GM23248 (cell line): ENCODE results near the gene GPR42. TPM values are rescaled to one million over a fixed set of nuclear protein-coding genes. Genes with fewer than 3 reads are reported as not detected.

Experiments used
- DNase-seq: peaks from one replicate; pipeline ENCODE4 v3.0.0-alpha.2; 2015
- H2AFZ ChIP-seq: fragments of 200-600 bp; sonication (generic); 2 replicates; pipeline ENCODE4 v1.6.1; 2016; ENCODE audit warnings: antibody characterized with exemption
- H3F3A ChIP-seq: fragments of 200-600 bp; sonication (generic); 2 replicates; pipeline ENCODE4 v1.6.1; 2016; ENCODE audit warnings: mild to moderate bottlenecking, antibody characterized with exemption, mixed run types; ENCODE audit not compliant: insufficient read depth
- H3K27ac ChIP-seq: fragments of 200-600 bp; sonication (generic); 2 replicates; pipeline ENCODE4 v1.5.1; 2016; ENCODE audit warnings: mild to moderate bottlenecking
- H3K27me3 ChIP-seq: fragments of 200-600 bp; sonication (generic); replicated peaks from 2 replicates; pipeline ENCODE4 v1.6.1; 2016; ENCODE audit warnings: mild to moderate bottlenecking; ENCODE audit not compliant: insufficient read depth
- H3K36me3 ChIP-seq: fragments of 200-600 bp; sonication (generic); 2 replicates; pipeline ENCODE4 v1.6.1; 2016; ENCODE audit warnings: low read depth, mild to moderate bottlenecking
- H3K4me1 ChIP-seq: fragments of 200-600 bp; sonication (generic); 2 replicates; pipeline ENCODE4 v1.6.1; 2016; ENCODE audit warnings: mild to moderate bottlenecking; ENCODE audit not compliant: insufficient read depth
- H3K4me2 ChIP-seq: fragments of 200-600 bp; sonication (generic); one replicate; pipeline ENCODE4 v1.6.1; 2016; ENCODE audit warnings: mild to moderate bottlenecking; ENCODE audit not compliant: unreplicated experiment
- H3K4me3 ChIP-seq: fragments of 200-600 bp; sonication (generic); 2 replicates; pipeline ENCODE4 v1.5.1; 2016; ENCODE audit warnings: mild to moderate bottlenecking
- H3K79me2 ChIP-seq: fragments of 200-600 bp; sonication (generic); 2 replicates; pipeline ENCODE4 v1.6.1; 2016; ENCODE audit warnings: mild to moderate bottlenecking; ENCODE audit not compliant: insufficient read depth
- H3K9ac ChIP-seq: fragments of 200-600 bp; sonication (generic); 2 replicates; pipeline ENCODE4 v1.6.1; 2016; ENCODE audit warnings: mild to moderate bottlenecking
- H3K9me2 ChIP-seq: fragments of 200-600 bp; sonication (generic); 2 replicates; pipeline ENCODE4 v1.6.1; 2016; ENCODE audit warnings: mixed run types, mild to moderate bottlenecking, moderate library complexity; ENCODE audit not compliant: insufficient read depth
- H3K9me3 ChIP-seq: fragments of 200-600 bp; sonication (generic); one replicate; pipeline ENCODE4 v1.6.1; 2017; ENCODE audit warnings: low read depth
- H4K20me1 ChIP-seq: fragments of 200-600 bp; sonication (generic); 2 replicates; pipeline ENCODE4 v1.6.0; 2016; ENCODE audit not compliant: insufficient read depth
- EZH2 ChIP-seq: fragments of 200-600 bp; sonication (generic); IDR thresholded peaks from 2 replicates; pipeline ENCODE4 v1.6.1; 2018; ENCODE audit warnings: antibody characterized with exemption, mild to moderate bottlenecking; ENCODE audit not compliant: insufficient read depth, poor library complexity, severe bottlenecking
- EZH2phosphoT487 ChIP-seq: fragments of 200-600 bp; sonication (generic); IDR thresholded peaks from 2 replicates; pipeline ENCODE4 v1.6.1; 2018; ENCODE audit warnings: antibody characterized with exemption, moderate library complexity, mild to moderate bottlenecking, low read depth; ENCODE audit not compliant: insufficient read depth
- WGBS, 2 experiments: methylation state at CpG; one replicate each; pipeline ENCODE4 v1.1.6; 2015 to 2017; ENCODE audit warnings: low lambda C conversion rate in 2 of 2, low coverage in 1 of 2; ENCODE audit errors: missing lambda C conversion rate in 2 of 2; 5-methylcytosine and 5-hydroxymethylcytosine counted together
- in situ Hi-C: fragments of 300-500 bp; cut with MboI; formaldehyde crosslinking; loops from 2 replicates; pipeline ENCODE4 v1.15.0; 2020
- polyA plus RNA-seq: library from polyadenylated mRNA; unstranded; fragments of >200 nt; fragmentation: Nextera tagmentation; extraction: Ambion mirVana; gene quantifications from 2 replicates; pipeline ENCODE4 v1.2.1, GENCODE V29; 2016
- total RNA-seq: library from RNA; depleted of rRNA; stranded (reverse); fragments of >200 nt; shearing (Covaris generic); gene quantifications from 2 replicates; pipeline ENCODE4 v1.2.3, GENCODE V29; 2014; rRNA removed

Gene GPR42, protein sequence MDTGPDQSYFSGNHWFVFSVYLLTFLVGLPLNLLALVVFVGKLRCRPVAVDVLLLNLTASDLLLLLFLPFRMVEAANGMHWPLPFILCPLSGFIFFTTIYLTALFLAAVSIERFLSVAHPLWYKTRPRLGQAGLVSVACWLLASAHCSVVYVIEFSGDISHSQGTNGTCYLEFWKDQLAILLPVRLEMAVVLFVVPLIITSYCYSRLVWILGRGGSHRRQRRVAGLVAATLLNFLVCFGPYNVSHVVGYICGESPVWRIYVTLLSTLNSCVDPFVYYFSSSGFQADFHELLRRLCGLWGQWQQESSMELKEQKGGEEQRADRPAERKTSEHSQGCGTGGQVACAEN
- total RNA-seq: not detected in 2 replicates
- polyA plus RNA-seq: not detected in 2 replicates

- Histone ChIP-seq H3K4me2 (no peak within 1 kb of the TSS), H3K27me3 (peaks cover 11% of the 10 kb centered on the region; the same call in 1 of the 2 replicates), H3K79me2 (no peaks in the 10 kb centered on the region), H3K9ac (no peak within 1 kb of the TSS), H4K20me1 (no peaks in the 10 kb centered on the region), H3K4me3 (no peak within 1 kb of the TSS), H3K36me3 (no peaks in the 10 kb centered on the region), H3K9me3 (no peaks in the 10 kb centered on the region), H2AFZ (no peak within 1 kb of the TSS), H3K9me2 (no peaks in the 10 kb centered on the region), H3K4me1 (no peaks in the 10 kb centered on the region), H3F3A (no peaks in the 10 kb centered on the region), H3K27ac (no peak within 1 kb of the TSS)
- 23 to 52% methylated on average over 1 to 6 of the region's 8 CpGs for whole genome bisulfite sequencing, 2 experiments
- no peak for TF ChIP-seq EZH2
- no peak for TF ChIP-seq EZH2phosphoT487
- in situ Hi-C loops: no loop called here
- DNase-seq: no peak
These were observed at the start of gene GPR42 for GRCh38 chr19:35370722-35371121. Gene GPR42, plus strand, starts transcription at chr19:35371068. Its CDS starts 292 bp downstream, at chr19:35371360.

GRCh38 chr19:35321291-35321690 is 49.6 kb upstream of the GPR42 start:
- peaks cover 10% of the 10 kb centered on the region for H3K4me1 ChIP-seq
- H3K9ac ChIP-seq: no peak overlapping the region
- peaks cover 4% of the 10 kb centered on the region; the same call in 1 of the 2 replicates for H3F3A ChIP-seq
- H2AFZ ChIP-seq: no peak overlapping the region
- TF ChIP-seq EZH2phosphoT487: no peak
- no peak for TF ChIP-seq EZH2
- H3K36me3 ChIP-seq: no peaks in the 10 kb centered on the region
- no peaks in the 10 kb centered on the region for H3K9me2 ChIP-seq
- H3K27me3 ChIP-seq: peaks cover 7% of the 10 kb centered on the region; the same call in 1 of the 2 replicates
- H3K79me2 ChIP-seq: no peaks in the 10 kb centered on the region
- WGBS, 2 experiments: 81 to 85% methylated on average over 2 of the region's 2 CpGs
- no peak for DNase-seq
- H3K4me3 ChIP-seq: no peak overlapping the region
- no peak overlapping the region for H3K4me2 ChIP-seq
- H3K9me3 ChIP-seq: no peaks in the 10 kb centered on the region
- in situ Hi-C loops: no loop called here
- H4K20me1 ChIP-seq: no peaks in the 10 kb centered on the region
- no peak overlapping the region for H3K27ac ChIP-seq

- Histone ChIP-seq H2AFZ (no peak overlapping the region), H3K9me2 (no peaks in the 10 kb centered on the region), H3K36me3 (no peaks in the 10 kb centered on the region), H3K27ac (no peak overlapping the region), H3K4me2 (no peak overlapping the region), H4K20me1 (no peaks in the 10 kb centered on the region), H3K4me3 (no peak overlapping the region), H3K27me3 (peaks cover 10% of the 10 kb centered on the region; the same call in 1 of the 2 replicates), H3F3A (peaks cover 4% of the 10 kb centered on the region; the same call in 1 of the 2 replicates), H3K79me2 (no peaks in the 10 kb centered on the region), H3K9ac (no peak overlapping the region), H3K4me1 (peaks cover 10% of the 10 kb centered on the region), H3K9me3 (no peaks in the 10 kb centered on the region)
- WGBS, 2 experiments: 93 to 95% methylated on average over 9 of the region's 9 CpGs
- TF ChIP-seq EZH2phosphoT487 (no peak), EZH2 (no peak)
- in situ Hi-C loops: no loop called here
- no peak for DNase-seq
These were observed 48.9 kb upstream of the GPR42 start for GRCh38 chr19:35322014-35322413.

- Histone ChIP-seq H3K79me2 (no peaks in the 10 kb centered on the region), H3K9ac (no peak overlapping the region), H3K9me2 (no peaks in the 10 kb centered on the region), H2AFZ (no peak overlapping the region), H3K4me3 (no peak overlapping the region), H3K36me3 (no peaks in the 10 kb centered on the region), H3K4me1 (no peaks in the 10 kb centered on the region), H3K27ac (no peak overlapping the region), H3K4me2 (no peak overlapping the region), H3F3A (no peaks in the 10 kb centered on the region), H4K20me1 (no peaks in the 10 kb centered on the region), H3K27me3 (peaks cover 30% of the 10 kb centered on the region), H3K9me3 (no peaks in the 10 kb centered on the region)
- TF ChIP-seq EZH2phosphoT487 (no peak), EZH2 (no peak)
- no peak for DNase-seq
- WGBS, 2 experiments: 83% methylated on average over 4 of the region's 4 CpGs
- in situ Hi-C loops: no loop called here
These were observed 43.2 kb upstream of the GPR42 start for GRCh38 chr19:35327642-35328041.
